Sigmoid colon (tissue), 4 donors: ENCODE data around the gene TFCP2L1.

Experiments
- EP300 ChIP-seq, 4 donors: sonication (generic); formaldehyde crosslinking; IDR thresholded peaks; one replicate each; pipeline ENCODE4 v1.6.1; 2017; ENCODE audit warnings: antibody characterized with exemption in 4 of 4
- POLR2A ChIP-seq, 2 donors: fragments of 450-650 bp; IDR thresholded peaks; one replicate each; pipeline ENCODE4 v1.6.1; 2016; ENCODE audit warnings: antibody characterized with exemption in 2 of 2, mild to moderate bottlenecking in 2 of 2, moderate library complexity in 2 of 2

GRCh38 chr2:121232626-121233265, 52.3 kb downstream of the TFCP2L1 start:
- TF ChIP-seq EP300 (IDR thresholded peaks at IDR 0.05) (no peak), POLR2A (IDR thresholded peaks at IDR 0.05) (no peak)
